ENCODE results near the gene MMRN2.
"Not testable (repeated sequence)": the region's sequence is repeated elsewhere in the genome, so short reads cannot be mapped to it uniquely, and the experiment has no call there.

Gene MMRN2

DNA sequence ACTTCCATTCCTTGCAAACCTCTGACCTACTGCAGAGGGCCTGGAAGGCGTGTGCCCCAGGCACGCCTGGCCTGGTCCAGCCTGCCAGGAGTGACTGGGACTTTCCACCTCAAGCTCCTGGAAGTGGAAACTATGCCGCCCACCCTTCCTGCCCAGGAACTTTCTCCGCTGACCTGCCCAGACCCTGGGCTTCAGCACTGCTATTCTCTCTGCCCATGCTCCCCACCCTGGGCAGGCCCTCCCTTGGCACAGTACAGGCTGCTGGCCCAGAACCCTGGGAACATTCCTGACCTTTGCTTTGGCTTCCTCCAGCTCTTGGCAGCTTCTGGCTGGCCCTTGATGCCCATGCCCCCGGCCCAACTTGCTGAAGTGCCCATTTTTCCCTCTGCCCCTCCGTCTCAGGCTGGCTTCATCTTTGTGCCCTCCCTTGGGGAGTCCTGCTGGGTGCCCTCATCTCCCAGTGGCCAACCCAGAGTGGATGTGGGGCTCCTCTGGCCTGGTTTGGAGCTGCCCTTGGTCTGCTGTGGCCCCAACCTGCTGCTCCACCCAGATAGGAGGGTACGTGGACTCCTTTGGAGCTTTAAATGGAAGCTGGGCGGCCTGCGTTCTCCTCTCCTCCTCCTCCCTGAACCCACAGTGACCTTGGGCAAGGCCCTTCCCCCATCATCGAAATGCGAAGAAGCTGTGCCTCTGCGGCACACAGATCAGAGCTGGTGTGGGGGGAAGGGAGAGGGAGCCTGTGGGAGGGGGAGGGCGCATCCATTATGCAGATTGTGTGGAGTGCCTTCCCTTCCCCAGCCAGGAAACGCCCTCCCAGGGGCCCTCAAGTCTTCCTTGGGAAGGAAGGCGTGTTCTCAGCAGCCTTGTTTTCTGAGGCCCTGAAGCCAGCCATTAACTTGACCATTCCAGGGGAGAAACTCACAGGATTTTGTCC lies 3.4 kb downstream of the MMRN2 start:
- Histone ChIP-seq H3K4me1 (ENCODE audit: control insufficient read depth, insufficient read depth, low read length) (peaks cover 19% of the 10 kb centered on the region), H3K4me2 (ENCODE audit: low read length) (no peak overlapping the region), H3K27me3 (ENCODE audit: control insufficient read depth, insufficient read depth, low read length) (no peaks in the 10 kb centered on the region), H3K4me3 (ENCODE audit: low read length) (no peak overlapping the region), H3K9me3 (replicated peaks; ENCODE audit: low read length) (no peaks in the 10 kb centered on the region), H3K36me3 (ENCODE audit: insufficient read depth, low read length) (no peaks in the 10 kb centered on the region), H3K9ac (ENCODE audit: low read depth, low read length) (no peak overlapping the region)

DNA sequence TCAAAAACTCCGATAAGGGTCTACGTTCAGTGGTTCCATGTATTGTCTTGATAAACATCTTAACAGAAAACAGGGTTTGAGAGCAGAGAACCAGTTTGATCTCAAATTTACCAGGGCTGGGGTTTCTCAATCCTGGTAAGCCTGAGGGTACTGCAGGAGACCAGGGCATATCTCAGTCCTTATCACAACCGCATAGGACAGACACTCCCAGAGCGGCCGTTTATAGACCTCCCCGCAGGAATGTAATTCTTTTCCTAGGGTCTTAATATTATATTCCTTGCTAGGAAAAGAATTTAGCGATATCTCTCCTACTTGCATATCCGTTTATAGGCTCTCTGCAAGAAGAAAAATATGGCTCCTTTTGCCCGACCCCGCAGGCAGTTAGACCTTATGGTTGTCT lies 4.7 kb downstream of the MMRN2 start:
- not testable (repeated sequence) for H3K9me3 ChIP-seq (replicated peaks; ENCODE audit: low read length); H3K36me3 ChIP-seq (ENCODE audit: insufficient read depth, low read length); H3K4me3 ChIP-seq (ENCODE audit: low read length); H3K27me3 ChIP-seq (ENCODE audit: control insufficient read depth, insufficient read depth, low read length); H3K9ac ChIP-seq (ENCODE audit: low read depth, low read length); H3K4me1 ChIP-seq (ENCODE audit: control insufficient read depth, insufficient read depth, low read length); H3K4me2 ChIP-seq (ENCODE audit: low read length)

DNA sequence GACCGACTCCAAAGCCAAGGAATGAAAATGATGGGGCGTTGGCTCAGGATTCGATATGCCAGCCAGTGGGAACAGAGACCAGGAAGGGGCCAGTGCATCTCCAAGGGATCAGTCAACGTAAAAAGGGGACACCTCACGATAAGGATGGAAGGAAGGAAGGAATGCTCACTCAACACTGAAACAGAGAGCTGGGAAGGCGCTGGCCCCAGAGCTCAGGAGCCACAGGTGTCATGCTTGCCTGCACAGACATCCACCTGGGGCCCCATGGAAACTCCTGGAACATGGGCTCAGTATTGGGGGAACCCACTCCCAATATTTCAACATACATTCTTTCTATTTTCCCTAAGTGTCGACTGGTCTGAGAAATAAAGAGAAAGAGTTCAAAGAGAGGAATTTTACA lies 5.3 kb downstream of the MMRN2 start:
- peaks cover 8% of the 10 kb centered on the region for H3K4me1 ChIP-seq (ENCODE audit: control insufficient read depth, insufficient read depth, low read length)
- no peaks in the 10 kb centered on the region for H3K36me3 ChIP-seq (ENCODE audit: insufficient read depth, low read length)
- H3K27me3 ChIP-seq (ENCODE audit: control insufficient read depth, insufficient read depth, low read length), result no peaks in the 10 kb centered on the region
- no peak overlapping the region for H3K4me2 ChIP-seq (ENCODE audit: low read length)
- H3K9me3 ChIP-seq (replicated peaks; ENCODE audit: low read length), result no peaks in the 10 kb centered on the region
- no peak overlapping the region for H3K4me3 ChIP-seq (ENCODE audit: low read length)
- no peak overlapping the region for H3K9ac ChIP-seq (ENCODE audit: low read depth, low read length)

- H3K4me3 ChIP-seq (ENCODE audit: low read length), result no peak overlapping the region
- H3K4me1 ChIP-seq (ENCODE audit: control insufficient read depth, insufficient read depth, low read length), result peaks cover 8% of the 10 kb centered on the region
- H3K9me3 ChIP-seq (replicated peaks; ENCODE audit: low read length), result no peaks in the 10 kb centered on the region
- H3K27me3 ChIP-seq (ENCODE audit: control insufficient read depth, insufficient read depth, low read length), result peaks cover 7% of the 10 kb centered on the region
- H3K4me2 ChIP-seq (ENCODE audit: low read length), result no peak overlapping the region
- no peaks in the 10 kb centered on the region for H3K36me3 ChIP-seq (ENCODE audit: insufficient read depth, low read length)
- no peak overlapping the region for H3K9ac ChIP-seq (ENCODE audit: low read depth, low read length)
These were observed 6.1 kb downstream of the MMRN2 start for GRCh38 chr10:86951184-86951761.

DNA sequence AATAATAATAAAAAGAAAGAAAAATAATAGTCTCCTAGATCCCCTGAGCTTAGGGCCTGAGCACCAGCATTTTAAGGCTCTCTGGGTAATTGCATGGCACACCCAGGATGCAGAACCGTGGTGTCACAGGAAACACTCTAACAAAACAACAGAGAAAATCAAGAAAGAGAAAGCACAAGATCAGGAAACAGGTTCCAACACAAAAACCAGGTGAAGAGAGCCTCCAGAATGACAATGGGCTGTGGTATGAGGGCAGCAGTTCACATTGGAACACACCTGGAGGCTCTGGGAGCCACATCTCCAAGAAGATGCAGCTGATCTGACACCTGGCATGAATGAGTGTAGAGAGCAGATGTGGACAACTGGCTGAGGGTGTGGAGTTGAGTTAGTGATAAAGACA lies 7.1 kb downstream of the MMRN2 start:
- no peak overlapping the region for H3K4me3 ChIP-seq (ENCODE audit: low read length)

DNA sequence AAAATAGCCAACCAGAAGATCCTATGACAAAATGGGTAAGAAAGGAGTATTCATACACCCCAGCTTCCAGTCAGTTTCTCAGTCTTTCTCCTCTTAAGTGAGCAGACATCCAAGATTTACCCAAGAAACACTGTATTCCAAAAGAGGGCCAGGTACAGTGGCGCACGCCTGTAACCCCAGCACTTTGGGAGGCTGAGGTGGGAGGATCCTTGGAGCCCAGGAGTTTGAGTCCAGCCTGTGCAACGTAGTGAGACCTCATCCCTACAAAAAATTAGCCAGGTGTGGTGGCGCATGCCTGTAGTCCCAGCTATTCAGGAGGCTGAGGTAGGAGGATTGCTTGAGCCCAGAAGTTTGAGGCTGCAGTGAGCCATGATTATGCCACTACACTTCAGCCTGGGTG lies 9.6 kb downstream of the MMRN2 start:
- H3K4me2 ChIP-seq (ENCODE audit: low read length); H3K4me3 ChIP-seq (ENCODE audit: low read length); H3K4me1 ChIP-seq (ENCODE audit: control insufficient read depth, insufficient read depth, low read length); H3K9ac ChIP-seq (ENCODE audit: low read depth, low read length); H3K27me3 ChIP-seq (ENCODE audit: control insufficient read depth, insufficient read depth, low read length); H3K9me3 ChIP-seq (replicated peaks; ENCODE audit: low read length); H3K36me3 ChIP-seq (ENCODE audit: insufficient read depth, low read length): not testable (repeated sequence)

More for the DNA sequence above, 7.1 kb downstream of the MMRN2 start:
- no peaks in the 10 kb centered on the region for H3K9me3 ChIP-seq (replicated peaks; ENCODE audit: low read length)
- no peak overlapping the region for H3K9ac ChIP-seq (ENCODE audit: low read depth, low read length)
- peaks cover 8% of the 10 kb centered on the region for H3K4me1 ChIP-seq (ENCODE audit: control insufficient read depth, insufficient read depth, low read length)
- H3K27me3 ChIP-seq (ENCODE audit: control insufficient read depth, insufficient read depth, low read length), result peaks cover 9% of the 10 kb centered on the region
- H3K4me2 ChIP-seq (ENCODE audit: low read length), result no peak overlapping the region
- no peaks in the 10 kb centered on the region for H3K36me3 ChIP-seq (ENCODE audit: insufficient read depth, low read length)

- Histone ChIP-seq H3K9ac (ENCODE audit: low read depth, low read length) (no peak overlapping the region), H3K4me3 (ENCODE audit: low read length) (no peak overlapping the region), H3K4me1 (ENCODE audit: control insufficient read depth, insufficient read depth, low read length) (no peaks in the 10 kb centered on the region), H3K36me3 (ENCODE audit: insufficient read depth, low read length) (no peaks in the 10 kb centered on the region), H3K9me3 (replicated peaks; ENCODE audit: low read length) (no peaks in the 10 kb centered on the region), H3K27me3 (ENCODE audit: control insufficient read depth, insufficient read depth, low read length) (peaks cover 9% of the 10 kb centered on the region), H3K4me2 (ENCODE audit: low read length) (no peak overlapping the region)
These were observed 10.9 kb downstream of the MMRN2 start for GRCh38 chr10:86946213-86947155.

DNA sequence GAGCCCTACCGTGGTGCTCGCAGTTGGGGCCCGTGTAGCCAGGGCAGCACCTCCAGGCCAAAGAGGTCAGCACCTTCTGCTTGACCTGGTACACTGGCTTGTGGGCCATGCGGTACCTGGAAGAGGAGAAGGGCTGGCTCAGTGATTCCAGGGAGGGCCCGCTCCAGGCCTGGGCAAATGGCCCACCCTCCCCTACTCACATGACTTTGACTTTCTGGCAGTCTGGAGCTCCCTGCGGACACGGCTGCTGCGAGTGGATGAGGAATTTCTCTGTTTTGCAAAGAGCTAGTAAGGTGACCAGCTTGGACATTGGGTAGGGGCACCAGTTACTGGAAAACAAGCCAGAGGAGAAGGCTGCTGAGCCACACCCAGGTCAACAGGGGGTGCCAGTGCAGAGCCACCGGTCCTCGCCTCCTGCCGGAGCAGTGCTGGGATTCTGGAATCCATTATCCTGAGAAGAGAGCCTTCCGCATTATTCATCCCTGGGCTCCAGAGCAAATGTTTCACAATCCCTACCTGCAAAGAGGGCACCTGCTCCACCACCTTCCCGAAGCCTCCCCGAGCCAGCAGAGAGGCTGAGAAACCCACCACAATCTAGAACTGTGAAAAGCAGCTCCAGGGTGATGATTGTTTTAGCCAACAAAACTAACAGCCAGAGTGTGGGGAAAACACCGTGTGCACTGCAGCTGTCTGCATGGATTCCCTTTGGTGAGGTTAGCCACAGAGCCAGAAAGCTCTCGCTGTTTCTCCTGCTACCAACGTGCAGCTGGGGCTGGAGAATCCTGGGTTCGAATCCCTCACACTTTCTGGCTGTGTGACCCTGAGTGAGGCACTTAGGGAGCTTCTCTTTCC lies 11.8 kb downstream of the MMRN2 start:
- peaks cover 9% of the 10 kb centered on the region for H3K27me3 ChIP-seq (ENCODE audit: control insufficient read depth, insufficient read depth, low read length)
- no peaks in the 10 kb centered on the region for H3K9me3 ChIP-seq (replicated peaks; ENCODE audit: low read length)
- H3K9ac ChIP-seq (ENCODE audit: low read depth, low read length), result no peak overlapping the region
- no peaks in the 10 kb centered on the region for H3K36me3 ChIP-seq (ENCODE audit: insufficient read depth, low read length)
- no peak overlapping the region for H3K4me3 ChIP-seq (ENCODE audit: low read length)
- H3K4me1 ChIP-seq (ENCODE audit: control insufficient read depth, insufficient read depth, low read length), result no peaks in the 10 kb centered on the region
- H3K4me2 ChIP-seq (ENCODE audit: low read length), result no peak overlapping the region

DNA sequence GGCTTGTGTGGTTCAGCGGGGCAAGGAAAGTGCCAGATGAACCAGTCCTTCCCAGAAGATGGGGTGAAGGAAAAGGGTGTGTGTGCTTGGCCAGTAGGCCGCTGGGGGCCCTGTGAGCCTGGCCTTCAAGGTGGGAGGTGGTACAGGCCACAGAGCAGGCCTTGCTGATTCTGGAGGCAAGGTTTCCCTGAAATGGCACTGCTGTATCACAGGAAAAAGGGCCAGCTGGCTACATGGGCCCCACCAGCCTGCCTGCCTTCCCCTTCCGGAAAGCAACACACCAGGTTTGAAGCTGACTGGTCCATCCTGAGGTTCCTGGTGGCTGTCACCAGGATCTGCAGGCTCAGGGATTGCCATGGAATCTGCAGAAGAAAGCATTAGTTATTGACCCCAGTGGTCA lies 12.5 kb downstream of the MMRN2 start:
- Histone ChIP-seq H3K4me2 (ENCODE audit: low read length) (no peak overlapping the region), H3K36me3 (ENCODE audit: insufficient read depth, low read length) (no peaks in the 10 kb centered on the region)

GRCh38 chr10:86944471-86944870 lies 12.9 kb downstream of the MMRN2 start:
- no peaks in the 10 kb centered on the region for H3K36me3 ChIP-seq (ENCODE audit: insufficient read depth, low read length)
- no peak overlapping the region for H3K4me2 ChIP-seq (ENCODE audit: low read length)
- no peak overlapping the region for H3K4me3 ChIP-seq (ENCODE audit: low read length)
- H3K4me1 ChIP-seq (ENCODE audit: control insufficient read depth, insufficient read depth, low read length), result peaks cover 3% of the 10 kb centered on the region
- peaks cover 9% of the 10 kb centered on the region for H3K27me3 ChIP-seq (ENCODE audit: control insufficient read depth, insufficient read depth, low read length)
- no peak overlapping the region for H3K9ac ChIP-seq (ENCODE audit: low read depth, low read length)
- H3K9me3 ChIP-seq (replicated peaks; ENCODE audit: low read length), result no peaks in the 10 kb centered on the region

More for the DNA sequence above, 12.5 kb downstream of the MMRN2 start:
- H3K4me1 ChIP-seq (ENCODE audit: control insufficient read depth, insufficient read depth, low read length), result no peaks in the 10 kb centered on the region
- H3K9me3 ChIP-seq (replicated peaks; ENCODE audit: low read length), result no peaks in the 10 kb centered on the region
- no peak overlapping the region for H3K4me3 ChIP-seq (ENCODE audit: low read length)
- no peak overlapping the region for H3K9ac ChIP-seq (ENCODE audit: low read depth, low read length)
- H3K27me3 ChIP-seq (ENCODE audit: control insufficient read depth, insufficient read depth, low read length), result peaks cover 9% of the 10 kb centered on the region

Measured in skeletal muscle satellite cell (primary cell).